Ascending aorta (tissue), 2 donors: ENCODE measurements around the gene EZH1. TPM values are rescaled to one million over a fixed set of nuclear protein-coding genes. Genes with fewer than 3 reads are reported as not detected.

Experiments
- DNase-seq, 2 donors: peaks; one replicate each; pipeline ENCODE4 v3.0.0-alpha.2; 2019; ENCODE audit warnings: low spot score in 2 of 2
- H3K27ac ChIP-seq, 2 donors: fragments of 200-600 bp; sonication (generic); one replicate each; pipeline ENCODE4 v1.5.1; 2016 to 2017; ENCODE audit warnings: mild to moderate bottlenecking in 1 of 2
- H3K27me3 ChIP-seq: fragments of 200-600 bp; sonication (generic); one replicate; pipeline ENCODE4 v1.5.1; 2017
- H3K36me3 ChIP-seq, 2 donors: fragments of 200-600 bp; sonication (generic); one replicate each; pipeline ENCODE4 v1.5.1; 2016
- H3K4me1 ChIP-seq, 2 donors: fragments of 200-600 bp; sonication (generic); one replicate each; pipeline ENCODE4 v1.5.1; 2016 to 2017; ENCODE audit warnings: mild to moderate bottlenecking in 1 of 2
- H3K4me3 ChIP-seq, 2 donors: fragments of 200-600 bp; sonication (generic); one replicate each; pipeline ENCODE4 v1.5.1; 2016 to 2017; ENCODE audit warnings: mild to moderate bottlenecking in 1 of 2
- H3K9me3 ChIP-seq, 2 donors: fragments of 200-600 bp; sonication (generic); one replicate each; pipeline ENCODE4 v1.5.1; 2016
- CTCF ChIP-seq, 3 experiments: fragments of 200-600 bp in 2 of 3; fragments of 450-650 bp in 1 of 3; sonication (generic) in 2 of 3; IDR thresholded peaks; one replicate each; pipeline ENCODE4 v1.5.1; 2016 to 2019; ENCODE audit warnings: antibody characterized with exemption in 3 of 3, mild to moderate bottlenecking in 1 of 3, moderate library complexity in 1 of 3
- intact Hi-C: fragments of 100-400 bp; cut with DNase I; formaldehyde crosslinking; loops from one replicate; pipeline ENCODE4 v1.15.1; 2023
- total RNA-seq: library from RNA; depleted of rRNA; stranded (reverse); fragments of >200 nt; gene quantifications from one replicate; pipeline ENCODE4 v1.1.0, GENCODE V29; 2016

The EZH1 gene
- total RNA-seq, 1 donor from 2014 or later = 169 TPM

GRCh38 chr17:42657824-42658588, 86.8 kb downstream of the EZH1 start:
- H3K4me1 ChIP-seq = peaks cover 13 to 19% of the 10 kb centered on the region in 2 donors
- no peaks in the 10 kb centered on the region for H3K27me3 ChIP-seq
- peaks cover 9 to 11% of the 10 kb centered on the region in 2 donors for H3K36me3 ChIP-seq
- intact Hi-C loops = no loop called here
- no peak for DNase-seq
- H3K27ac ChIP-seq = no peak overlapping the region
- no peak for TF ChIP-seq CTCF (IDR thresholded peaks at IDR 0.05)
- no peaks in the 10 kb centered on the region for H3K9me3 ChIP-seq
- H3K4me3 ChIP-seq = no peak overlapping the region

GRCh38 chr17:42655528-42655927, 89.3 kb downstream of the EZH1 start:
- Histone ChIP-seq H3K4me1 (peaks cover 11 to 12% of the 10 kb centered on the region in 2 donors), H3K27me3 (no peaks in the 10 kb centered on the region), H3K4me3 (no peak overlapping the region), H3K27ac (no peak overlapping the region), H3K9me3 (no peaks in the 10 kb centered on the region), H3K36me3 (no peaks in the 10 kb centered on the region)
- DNase-seq = no peak
- no peak for TF ChIP-seq CTCF (IDR thresholded peaks at IDR 0.05)
- intact Hi-C loops = no loop called here

- DNase-seq = peak in 1 of 2 donors; percentile 78
- Histone ChIP-seq H3K27ac (peak overlapping the region; percentile 69 to 78), H3K9me3 (no peaks in the 10 kb centered on the region), H3K4me1 (peaks cover 4 to 7% of the 10 kb centered on the region in 2 donors), H3K27me3 (no peaks in the 10 kb centered on the region), H3K4me3 (peak overlapping the region; percentile 40 to 67), H3K36me3 (no peaks in the 10 kb centered on the region)
- TF ChIP-seq CTCF (IDR thresholded peaks at IDR 0.05) = no peak
- intact Hi-C loops = no loop called here
Observed at GRCh38 chr17:42653179-42654124, 91.4 kb downstream of the EZH1 start.

- no peaks in the 10 kb centered on the region for H3K27me3 ChIP-seq
- H3K4me3 ChIP-seq = no peak overlapping the region
- no peak overlapping the region for H3K27ac ChIP-seq
- intact Hi-C loops = no loop called here
- H3K36me3 ChIP-seq = no peaks in the 10 kb centered on the region
- no peak for TF ChIP-seq CTCF (IDR thresholded peaks at IDR 0.05)
- H3K4me1 ChIP-seq = peaks cover 4 to 7% of the 10 kb centered on the region in 2 donors
- DNase-seq = no peak
- no peaks in the 10 kb centered on the region for H3K9me3 ChIP-seq
Observed at GRCh38 chr17:42651392-42651791, 93.4 kb downstream of the EZH1 start.

Other genes starting within 250 kb of the EZH1 start
- gene NAGLU, start 208.8 kb downstream of the EZH1 start, total RNA-seq = 94.7 TPM
- gene HSD17B1, start 192.1 kb downstream of the EZH1 start, total RNA-seq = not detected
- 10.9 TPM for gene COASY, start 182.9 kb downstream of the EZH1 start, total RNA-seq
- gene MLX, start 177.9 kb downstream of the EZH1 start, total RNA-seq = 15.8 TPM
- 2.9 TPM for gene PSMC3IP, start 167.3 kb downstream of the EZH1 start, total RNA-seq
- gene RETREG3, start 135.7 kb downstream of the EZH1 start, total RNA-seq = 51.3 TPM
- 10.5 TPM for gene TUBG1, start 135.4 kb downstream of the EZH1 start, total RNA-seq
- gene TUBG2, start 85.8 kb downstream of the EZH1 start, total RNA-seq = 73.1 TPM
- gene PLEKHH3, start 68.0 kb downstream of the EZH1 start, total RNA-seq = 105 TPM
- gene CCR10, start 63.2 kb downstream of the EZH1 start, total RNA-seq = 91.2 TPM
- gene CNTNAP1, start 62.5 kb downstream of the EZH1 start, total RNA-seq = 10.5 TPM
- gene RAMP2, start 16.2 kb upstream of the EZH1 start, total RNA-seq = 80.5 TPM
- gene VPS25, start 28.4 kb upstream of the EZH1 start, total RNA-seq = 40.9 TPM
- not detected for gene WNK4, start 35.6 kb upstream of the EZH1 start, total RNA-seq
- 9.8 TPM for gene COA3, start 53.7 kb upstream of the EZH1 start, total RNA-seq
- not detected for gene CNTD1, start 53.8 kb upstream of the EZH1 start, total RNA-seq
- gene BECN1, start 79.2 kb upstream of the EZH1 start, total RNA-seq = 66.1 TPM
- 29.7 TPM for gene PSME3, start 88.4 kb upstream of the EZH1 start, total RNA-seq
- gene AOC2, start 99.5 kb upstream of the EZH1 start, total RNA-seq = not detected
- 128 TPM for gene AOC3, start 106.2 kb upstream of the EZH1 start, total RNA-seq
- not detected for gene G6PC1, start 155.8 kb upstream of the EZH1 start, total RNA-seq
- 3.8 TPM for gene AARSD1, start 219.4 kb upstream of the EZH1 start, total RNA-seq
- not detected for gene PTGES3L, start 235.0 kb upstream of the EZH1 start, total RNA-seq
- 10.2 TPM for gene RUNDC1, start 235.5 kb upstream of the EZH1 start, total RNA-seq